ENCODE measurements around the gene NFKBIZ.
"Not testable (repeated sequence)": the region's sequence is repeated elsewhere in the genome, so short reads cannot be mapped to it uniquely, and the experiment has no call there.

The NFKBIZ gene

DNA sequence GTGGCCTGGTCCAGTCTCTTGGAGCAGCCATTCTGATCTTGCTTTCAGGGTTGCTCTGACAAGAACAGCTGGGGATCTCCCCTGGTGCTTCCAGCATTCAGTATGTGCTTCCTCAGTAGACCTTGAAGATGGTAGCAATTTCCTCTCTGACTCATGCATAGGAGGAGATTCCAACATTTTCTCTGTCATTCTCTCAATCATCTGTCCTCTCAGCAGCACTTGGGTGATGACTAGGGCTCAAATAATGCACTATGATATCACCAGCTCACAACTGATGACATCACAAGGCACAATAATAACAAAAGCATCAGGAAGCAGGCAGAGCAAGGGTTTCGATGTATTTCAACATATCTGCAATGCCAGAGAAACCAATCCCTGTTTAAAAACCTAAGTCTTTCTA, 52.7 kb downstream of the NFKBIZ start:
- TF ChIP-seq MYC (IDR thresholded peaks at IDR 0.05; ENCODE audit: low read depth, low read length) (no peak), POLR2A (IDR thresholded peaks at IDR 0.05; ENCODE audit: extremely low read depth, insufficient read length) (no peak)
- TF ChIP-seq, protein P1, sequence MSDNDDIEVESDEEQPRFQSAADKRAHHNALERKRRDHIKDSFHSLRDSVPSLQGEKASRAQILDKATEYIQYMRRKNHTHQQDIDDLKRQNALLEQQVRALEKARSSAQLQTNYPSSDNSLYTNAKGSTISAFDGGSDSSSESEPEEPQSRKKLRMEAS (IDR thresholded peaks at IDR 0.05; ENCODE audit: low read depth, low read length), result no peak
- TF ChIP-seq, protein P2, sequence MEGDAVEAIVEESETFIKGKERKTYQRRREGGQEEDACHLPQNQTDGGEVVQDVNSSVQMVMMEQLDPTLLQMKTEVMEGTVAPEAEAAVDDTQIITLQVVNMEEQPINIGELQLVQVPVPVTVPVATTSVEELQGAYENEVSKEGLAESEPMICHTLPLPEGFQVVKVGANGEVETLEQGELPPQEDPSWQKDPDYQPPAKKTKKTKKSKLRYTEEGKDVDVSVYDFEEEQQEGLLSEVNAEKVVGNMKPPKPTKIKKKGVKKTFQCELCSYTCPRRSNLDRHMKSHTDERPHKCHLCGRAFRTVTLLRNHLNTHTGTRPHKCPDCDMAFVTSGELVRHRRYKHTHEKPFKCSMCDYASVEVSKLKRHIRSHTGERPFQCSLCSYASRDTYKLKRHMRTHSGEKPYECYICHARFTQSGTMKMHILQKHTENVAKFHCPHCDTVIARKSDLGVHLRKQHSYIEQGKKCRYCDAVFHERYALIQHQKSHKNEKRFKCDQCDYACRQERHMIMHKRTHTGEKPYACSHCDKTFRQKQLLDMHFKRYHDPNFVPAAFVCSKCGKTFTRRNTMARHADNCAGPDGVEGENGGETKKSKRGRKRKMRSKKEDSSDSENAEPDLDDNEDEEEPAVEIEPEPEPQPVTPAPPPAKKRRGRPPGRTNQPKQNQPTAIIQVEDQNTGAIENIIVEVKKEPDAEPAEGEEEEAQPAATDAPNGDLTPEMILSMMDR (IDR thresholded peaks at IDR 0.05; ENCODE audit: low read depth, low read length), result no peak
- peak; percentile 15 for DNase-seq (ENCODE audit: low read depth)
- no peak overlapping the region for H3K4me3 ChIP-seq (ENCODE audit: low read depth, low read length)

DNA sequence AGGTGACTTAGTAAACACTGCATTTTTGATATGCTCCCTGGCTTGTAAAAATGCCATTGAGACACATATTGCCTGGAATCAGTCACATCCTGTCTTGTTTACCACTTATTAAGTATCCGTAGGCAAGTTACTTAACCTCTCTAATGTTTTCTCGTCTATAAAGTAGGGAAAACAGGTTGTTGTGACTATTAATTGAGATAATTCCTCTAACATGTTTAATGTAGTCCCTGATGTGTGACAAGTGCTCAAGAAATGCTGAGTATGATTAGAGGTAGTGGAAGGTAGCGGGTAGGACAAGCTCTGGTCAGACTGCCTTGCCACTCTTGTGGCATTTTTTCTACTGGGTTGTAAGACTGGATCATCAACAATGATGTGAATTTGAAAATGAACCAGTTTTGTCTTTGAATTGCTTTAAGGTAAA, 54.1 kb downstream of the NFKBIZ start:
- no peak overlapping the region for H3K4me3 ChIP-seq (ENCODE audit: low read depth, low read length)
- no peak for DNase-seq (ENCODE audit: low read depth)
- TF ChIP-seq, protein P1 (IDR thresholded peaks at IDR 0.05; ENCODE audit: low read depth, low read length), result no peak
- no peak for TF ChIP-seq MYC (IDR thresholded peaks at IDR 0.05; ENCODE audit: low read depth, low read length)
- TF ChIP-seq, protein P2 (IDR thresholded peaks at IDR 0.05; ENCODE audit: low read depth, low read length), result no peak
- TF ChIP-seq POLR2A (IDR thresholded peaks at IDR 0.05; ENCODE audit: extremely low read depth, insufficient read length), result no peak

DNA sequence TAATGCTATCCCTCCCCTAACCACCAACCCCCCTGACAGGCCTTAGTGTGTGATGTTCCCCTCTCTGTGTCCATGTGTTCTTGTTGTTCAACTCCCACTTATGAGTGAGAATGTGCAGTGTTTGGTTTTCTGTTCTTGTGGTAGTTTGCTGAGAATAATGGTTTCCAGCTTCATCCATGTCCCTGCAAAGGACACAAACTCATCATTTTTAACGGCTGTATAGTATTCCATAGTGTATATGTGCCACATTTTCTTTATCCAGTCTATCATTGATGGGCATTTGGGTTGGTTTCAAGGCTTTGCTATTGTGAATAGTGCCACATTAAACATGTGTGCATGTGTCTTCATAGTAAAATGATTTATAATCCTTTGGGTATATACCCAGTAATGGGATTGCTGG, 56.3 kb downstream of the NFKBIZ start:
- not testable (repeated sequence) for H3K4me3 ChIP-seq (ENCODE audit: low read depth, low read length); DNase-seq (ENCODE audit: low read depth)
